Cardiac fibroblast (primary cell): ENCODE data around the gene PRKD3.
A peak's percentile ranks its signal among the peaks of the same experiment; 100 is the strongest.

Experiments used
- DNase-seq, 2 donors: peaks; one replicate each; pipeline versions ENCODE4 v3.0.0 to v3.0.0-alpha.2; 2010; ENCODE audit warnings: low read depth in 2 of 2
- H3K4me3 ChIP-seq, 2 donors: replicated peaks in 1 of 2; 1 replicate in 1 of 2; 2 replicates in 1 of 2; pipeline ENCODE4 v1.5.1; 2011; ENCODE audit warnings: low read depth in 2 of 2, low read length in 2 of 2, mild to moderate bottlenecking in 2 of 2, moderate library complexity in 1 of 2
- CTCF ChIP-seq: IDR thresholded peaks from one replicate; pipeline ENCODE4 v1.5.1; 2011; ENCODE audit warnings: low read depth, mild to moderate bottlenecking, low read length, inconsistent platforms

PRKD3 gene

DNA sequence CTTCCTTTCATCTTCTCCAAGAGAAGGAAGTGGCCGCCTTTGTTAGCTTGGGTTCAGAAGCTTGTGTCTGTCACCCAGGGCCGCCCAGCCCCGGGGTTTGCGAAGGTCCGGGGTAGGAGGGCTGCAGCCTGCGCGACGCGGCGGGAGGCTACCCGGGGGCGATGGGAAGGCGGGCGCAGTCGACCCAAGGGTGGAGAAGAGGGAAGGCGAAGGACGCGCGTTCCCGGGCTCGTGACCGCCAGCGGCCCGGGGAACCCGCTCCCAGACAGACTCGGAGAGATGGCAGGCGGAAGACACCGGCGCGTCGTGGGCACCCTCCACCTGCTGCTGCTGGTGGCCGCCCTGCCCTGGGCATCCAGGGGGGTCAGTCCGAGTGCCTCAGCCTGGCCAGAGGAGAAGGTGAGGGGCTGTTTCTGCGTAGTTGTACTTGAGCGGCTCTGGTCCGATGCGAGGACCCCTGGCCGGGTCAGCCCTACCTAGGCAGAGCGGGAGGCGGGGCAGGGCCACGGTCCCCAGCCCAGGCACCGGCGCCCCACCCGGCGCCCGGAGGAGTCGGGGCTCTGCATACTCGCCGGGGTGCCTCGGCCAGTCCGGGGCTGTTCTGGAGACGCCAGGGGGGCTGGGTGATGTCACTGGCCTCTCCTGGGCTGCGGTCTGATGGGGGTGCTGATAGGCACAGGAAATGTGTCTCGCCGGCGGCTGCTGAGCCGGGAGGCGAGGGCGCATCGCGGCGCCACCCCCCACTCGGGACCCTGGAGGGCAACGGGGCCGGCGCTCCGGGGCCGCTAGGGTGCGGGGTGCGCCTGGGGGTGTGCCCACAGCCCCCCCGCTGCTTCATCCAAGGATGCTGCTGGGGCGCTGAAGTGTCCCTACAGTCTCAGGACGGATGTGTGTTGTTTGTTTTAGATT, 20.1 kb upstream of the PRKD3 start, which contains the start of gene QPCT:
Gene QPCT, plus strand, starts transcription at position 178 of the 909 bp plus-strand sequence. Its CDS starts 102 bp downstream, at position 280.
- H3K4me3 ChIP-seq, result peak within 1 kb of the TSS; percentile 59 to 64
- no peak for TF ChIP-seq CTCF
- DNase-seq, result peak in 1 of 2 donors; percentile 21

DNA sequence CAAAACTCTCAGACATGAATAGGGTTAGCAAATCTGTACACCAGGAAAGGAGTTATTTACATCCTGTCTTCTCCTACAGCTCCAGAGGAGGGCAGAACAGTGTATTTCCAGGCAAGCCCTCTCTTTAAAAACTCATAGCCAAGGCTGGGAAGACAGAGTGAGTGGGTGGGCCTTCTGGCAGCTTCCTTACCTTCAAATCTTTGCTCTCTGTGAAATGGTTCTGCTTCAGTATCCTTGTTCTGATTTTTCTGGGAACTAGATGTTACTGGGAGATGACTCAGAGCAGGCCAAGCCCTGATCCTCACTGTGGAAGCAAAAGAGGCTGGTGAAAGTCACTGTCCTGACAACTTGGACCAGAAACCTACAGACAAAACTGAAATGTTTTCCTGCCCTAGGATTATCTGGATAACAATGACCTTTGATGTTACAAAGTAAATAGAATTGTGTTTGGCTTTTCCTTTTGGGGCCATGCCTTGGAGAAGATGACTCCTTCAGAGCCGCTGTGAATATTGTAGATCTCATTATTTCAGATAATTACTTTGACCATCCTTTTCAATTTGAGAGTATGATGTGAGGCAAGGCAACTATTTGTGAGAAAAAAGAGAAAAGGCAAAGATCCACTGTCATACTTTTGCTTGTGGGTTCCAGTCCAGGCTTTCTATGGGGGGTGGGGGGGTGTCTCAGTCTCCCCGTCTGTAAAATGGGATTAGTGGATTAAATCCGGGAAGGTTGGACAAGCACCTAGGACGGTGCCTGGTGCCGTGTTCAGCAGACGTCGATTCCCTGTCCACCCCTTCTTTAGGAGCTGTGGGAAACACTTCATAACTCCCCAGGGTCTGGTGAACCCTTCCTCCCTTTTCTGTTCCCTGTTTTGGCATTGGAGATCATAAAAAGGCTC, 19.2 kb upstream of the PRKD3 start:
- peak; percentile 58 to 69 for DNase-seq
- peak; percentile 49 for TF ChIP-seq CTCF
- peak overlapping the region; percentile 59 to 64 for H3K4me3 ChIP-seq

GRCh38 chr2:37342591-37343220, 18.1 kb upstream of the PRKD3 start:
- H3K4me3 ChIP-seq, result no peak overlapping the region
- peak in 1 of 2 donors; percentile 14 for DNase-seq
- TF ChIP-seq CTCF, result no peak

GRCh38 chr2:37340637-37341036, 16.0 kb upstream of the PRKD3 start:
- DNase-seq, result no peak
- TF ChIP-seq CTCF, result no peak
- H3K4me3 ChIP-seq, result no peak overlapping the region

DNA sequence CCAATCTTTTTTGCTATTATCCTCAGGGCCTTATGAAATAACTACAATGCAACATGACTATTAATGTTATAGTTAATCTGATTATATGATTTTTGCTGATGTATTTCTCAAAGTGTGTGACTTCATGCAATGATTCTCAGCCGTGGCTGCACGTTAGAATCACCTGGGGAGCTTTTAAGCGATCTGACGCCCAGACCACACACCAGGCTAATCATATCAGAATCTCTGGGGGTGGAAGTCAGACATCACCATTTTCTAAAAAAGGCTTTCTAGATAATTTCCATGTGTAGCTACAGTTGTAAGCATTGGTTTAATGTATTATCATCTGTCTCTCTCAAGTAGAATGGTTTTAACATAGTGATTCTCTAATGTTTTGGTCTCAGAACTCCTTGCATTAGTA, 14.3 kb upstream of the PRKD3 start:
- no peak for DNase-seq
- no peak for TF ChIP-seq CTCF

DNA sequence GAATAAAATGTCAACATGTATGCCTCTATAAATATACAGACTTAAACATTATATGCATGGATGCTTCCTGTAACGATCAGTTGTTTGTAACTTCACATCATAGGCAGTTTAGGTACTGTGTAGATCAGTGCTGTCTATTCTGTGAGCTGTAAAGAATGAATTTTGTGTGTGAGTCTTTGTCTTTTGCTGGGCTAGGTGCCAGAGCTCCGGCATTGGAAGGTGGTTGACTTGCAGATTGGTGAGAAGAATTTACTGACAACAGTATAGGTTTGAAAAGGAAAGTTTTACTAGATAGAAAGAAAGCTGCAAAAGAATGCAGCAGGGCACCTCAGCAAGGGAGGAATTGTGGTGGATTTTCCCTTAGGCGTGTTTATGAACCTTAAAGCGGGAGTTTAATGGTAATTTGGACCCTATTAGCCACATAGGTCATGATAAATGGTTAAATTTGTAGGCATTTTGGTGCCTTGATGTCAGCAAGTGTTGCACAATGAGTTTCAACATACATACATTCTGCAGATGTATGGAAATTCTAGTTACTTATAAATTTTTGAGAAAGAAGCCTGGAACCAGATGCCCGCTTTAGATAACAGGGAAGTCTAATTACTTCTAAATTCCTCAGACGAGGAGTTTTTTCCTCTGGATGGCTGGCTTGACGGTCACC, 13.1 kb upstream of the PRKD3 start:
- H3K4me3 ChIP-seq, result no peak overlapping the region
- peak in 1 of 2 donors; percentile 9 for DNase-seq
- TF ChIP-seq CTCF, result no peak

More for the DNA sequence above, 14.3 kb upstream of the PRKD3 start:
- no peak overlapping the region for H3K4me3 ChIP-seq
